ENCODE results near the gene ST3GAL3.

GRCh38 chr1:43769350-43769908 is 62.1 kb downstream of the ST3GAL3 start:
- no peak for TF ChIP-seq EZH2 (IDR thresholded peaks at IDR 0.05)
- no peak for TF ChIP-seq POLR2AphosphoS5 (IDR thresholded peaks at IDR 0.05; ENCODE audit: borderline replicate concordance, low read depth, low read length)
